H1 (cell line): Measurements from ENCODE around the gene VARS2. TPM values are rescaled to one million over a fixed set of nuclear protein-coding genes. Genes with fewer than 3 reads are reported as not detected.

ENCODE experiments used
- EP300 ChIP-seq, 2 experiments: IDR thresholded peaks; 1 replicate in 1 of 2; 2 replicates in 1 of 2; pipeline ENCODE4 v1.6.1; 2011 to 2012; ENCODE audit warnings: low read depth in 2 of 2, low read length in 2 of 2, mild to moderate bottlenecking in 2 of 2, borderline replicate concordance in 1 of 2, inconsistent platforms in 1 of 2, moderate library complexity in 1 of 2
- SRF ChIP-seq: IDR thresholded peaks from 2 replicates; pipeline ENCODE4 v1.6.1; 2011; ENCODE audit warnings: mild to moderate bottlenecking, low read depth, low read length, moderate library complexity
- ZNF274 ChIP-seq: IDR thresholded peaks from 2 replicates; pipeline ENCODE4 v1.7.0; 2012; ENCODE audit warnings: low read length, borderline replicate concordance; ENCODE audit errors: extremely low read depth
- polyA plus RNA-seq, 7 experiments: library from polyadenylated mRNA; depleted of rRNA in 3 of 7; stranded (reverse) in 5 of 7; unstranded in 2 of 7; fragments of >200 nt in 5 of 7; fragments of 200-250 nt in 2 of 7; gene quantifications; 1 replicate in 5 of 7; 2 replicates in 1 of 7; 4 replicates in 1 of 7; pipeline versions ENCODE4 v1.2.1 to v1.2.3, GENCODE V29; 2011 to 2013; ENCODE audit warnings: missing spikeins in 2 of 7, mixed read lengths in 2 of 7
- total RNA-seq: library from RNA; stranded (reverse); fragmentation: NEBNext Ultra II Directional; extraction: Animal tissue kit (Norgen Biotek cat#: 25700); gene quantifications from 2 replicates; pipeline ENCODE4 v1.2.1, GENCODE V29; 2021
- TF ChIP-seq, protein P1 (sequence below): IDR thresholded peaks from 2 replicates; pipeline ENCODE4 v1.6.1; 2012; ENCODE audit warnings: inconsistent platforms

VARS2 gene
- total and polyA plus RNA-seq, 2 of the 8 experiments (the other 6 are each of a cell fraction or from before 2014, with no cell fraction given) = 26.8 to 47.7 TPM

DNA sequence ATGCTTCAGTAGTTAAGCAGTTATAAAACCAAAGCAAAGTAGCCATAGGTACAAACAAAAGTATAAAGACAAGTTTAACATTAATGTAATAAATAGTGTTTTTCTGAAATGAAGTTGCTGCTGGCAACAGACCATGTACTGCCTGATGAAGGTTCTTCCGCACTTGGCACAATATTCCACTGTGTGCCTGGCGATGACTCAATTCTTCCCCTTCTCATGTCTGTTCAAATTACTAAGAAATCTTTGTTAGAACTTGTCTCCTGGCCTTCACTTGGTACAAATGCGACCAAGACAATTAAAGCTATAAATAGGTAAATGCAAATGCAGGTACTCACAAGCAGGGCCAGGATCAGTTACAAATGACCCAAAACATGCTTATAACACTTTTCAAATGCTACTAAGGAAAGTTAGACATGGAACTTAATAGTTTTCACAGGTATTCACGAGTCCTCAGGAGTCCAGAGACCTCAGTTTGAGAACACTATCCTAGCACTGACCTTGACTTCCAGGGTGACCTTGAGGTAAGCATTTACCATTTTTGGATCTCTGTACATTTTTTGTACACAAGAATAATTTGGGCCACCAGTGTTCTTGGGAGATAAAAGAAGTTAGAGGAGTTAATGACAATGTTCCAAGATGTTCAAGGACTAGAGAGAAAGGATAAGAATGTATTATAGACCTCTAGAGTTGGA lies 37.9 kb upstream of the VARS2 start (continued):
- TF ChIP-seq, protein P1, sequence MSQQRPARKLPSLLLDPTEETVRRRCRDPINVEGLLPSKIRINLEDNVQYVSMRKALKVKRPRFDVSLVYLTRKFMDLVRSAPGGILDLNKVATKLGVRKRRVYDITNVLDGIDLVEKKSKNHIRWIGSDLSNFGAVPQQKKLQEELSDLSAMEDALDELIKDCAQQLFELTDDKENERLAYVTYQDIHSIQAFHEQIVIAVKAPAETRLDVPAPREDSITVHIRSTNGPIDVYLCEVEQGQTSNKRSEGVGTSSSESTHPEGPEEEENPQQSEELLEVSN = no peak
- TF ChIP-seq ZNF274 = no peak
- no peak for TF ChIP-seq EP300 (IDR thresholded peaks at IDR 0.05; ENCODE audit: borderline replicate concordance in 1 of 2, low read depth in 2 of 2, low read length in 2 of 2)
- no peak for TF ChIP-seq SRF
